ENCODE data around the gene SMG7. TPM values are rescaled to one million over a fixed set of nuclear protein-coding genes. Genes with fewer than 3 reads are reported as not detected.

The SMG7 gene
- total and polyA plus RNA-seq, 10 of the 15 experiments (the other 5 are each of a cell fraction or from before 2014, with no cell fraction given) = 9.5 to 65.4 (median 42.7) TPM

DNA sequence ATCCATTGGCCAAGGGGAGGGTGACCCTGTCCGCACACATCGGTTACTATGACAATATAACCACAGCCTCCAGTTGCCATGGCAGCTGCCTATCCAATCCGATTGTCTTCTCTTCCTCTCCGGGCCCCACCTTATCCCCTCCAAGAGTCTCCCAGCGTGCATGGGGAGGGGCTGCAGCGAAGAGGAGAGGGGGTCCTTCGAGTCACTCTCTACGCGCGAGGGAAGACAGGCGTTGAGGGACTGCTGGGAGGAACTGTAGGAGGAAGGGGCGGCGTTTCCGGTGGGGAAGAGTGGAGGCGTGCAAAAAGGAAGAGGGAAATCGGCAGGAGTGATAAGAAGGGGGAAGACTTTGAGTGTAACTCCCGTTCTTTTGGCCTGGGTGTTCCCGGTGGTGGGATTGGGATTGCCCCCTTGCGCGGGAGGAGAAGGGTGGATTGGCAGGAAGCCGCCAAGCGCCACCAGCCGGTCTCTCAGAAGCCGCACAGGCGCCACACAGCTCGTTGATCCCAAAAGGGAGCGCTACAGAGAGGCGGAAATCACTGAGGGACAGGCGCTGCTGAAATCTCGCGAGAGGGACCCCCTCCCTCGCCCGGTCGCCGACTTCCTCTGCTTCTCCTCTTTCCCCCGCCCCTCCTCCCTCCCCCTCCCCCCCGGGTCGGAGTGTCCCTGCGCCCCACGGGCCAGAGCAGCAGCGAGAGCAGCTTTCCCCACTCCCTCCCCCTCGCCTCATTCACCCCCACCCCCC lies 384 bp upstream of the SMG7 start (continued):
- TF ChIP-seq E2F8 (IDR thresholded peaks at IDR 0.05; ENCODE audit: low read depth, partially characterized antibody) = peak; percentile 98
- peak; percentile 85 for TF ChIP-seq ATF7 (IDR thresholded peaks at IDR 0.05; ENCODE audit: low read depth)
- peak; percentile 71 for TF ChIP-seq SIX5 (IDR thresholded peaks at IDR 0.05; ENCODE audit: low read depth, low read length, severe bottlenecking)
- TF ChIP-seq SREBF2 (IDR thresholded peaks at IDR 0.05; ENCODE audit: low read length) = 0 out of 2 replicates have a peak, but pooled peaks have one; percentile 53
- peak; percentile 93; the same call in 1 of the 2 replicates for TF ChIP-seq STAT1 (conservative IDR thresholded peaks at IDR 0.05)
- no peak; the same call in 1 of the 2 replicates for TF ChIP-seq POLR2AphosphoS5 (IDR thresholded peaks at IDR 0.05; ENCODE audit: low read length)
- TF ChIP-seq SPI1 (IDR thresholded peaks at IDR 0.05; ENCODE audit: borderline replicate concordance, insufficient read depth, low read depth, low read length) = no peak; the same call in 1 of the 2 replicates
- TF ChIP-seq RAD51 (IDR thresholded peaks at IDR 0.05) = no peak
- TF ChIP-seq RCOR1 (conservative IDR thresholded peaks at IDR 0.05; ENCODE audit: low read depth, low read length) = peak; percentile 92
- TF ChIP-seq KDM1A (IDR thresholded peaks at IDR 0.05; ENCODE audit: borderline replicate concordance) = no peak
- no peak for TF ChIP-seq HDGF (IDR thresholded peaks at IDR 0.05)
- peak; percentile 83 for TF ChIP-seq CREB1 (IDR thresholded peaks at IDR 0.05; ENCODE audit: low read depth)
- no peak; the same call in 1 of the 2 replicates for TF ChIP-seq FOXK2 (IDR thresholded peaks at IDR 0.05)
- peak; percentile 61 for TF ChIP-seq TCF7 (IDR thresholded peaks at IDR 0.05; ENCODE audit: borderline replicate concordance)
- no peak for TF ChIP-seq NRF1 (conservative IDR thresholded peaks at IDR 0.05; ENCODE audit: low read depth, low read length)
- peak; percentile 70 for TF ChIP-seq ELK1 (IDR thresholded peaks at IDR 0.05; ENCODE audit: low read depth, low read length)
- TF ChIP-seq, protein P1, sequence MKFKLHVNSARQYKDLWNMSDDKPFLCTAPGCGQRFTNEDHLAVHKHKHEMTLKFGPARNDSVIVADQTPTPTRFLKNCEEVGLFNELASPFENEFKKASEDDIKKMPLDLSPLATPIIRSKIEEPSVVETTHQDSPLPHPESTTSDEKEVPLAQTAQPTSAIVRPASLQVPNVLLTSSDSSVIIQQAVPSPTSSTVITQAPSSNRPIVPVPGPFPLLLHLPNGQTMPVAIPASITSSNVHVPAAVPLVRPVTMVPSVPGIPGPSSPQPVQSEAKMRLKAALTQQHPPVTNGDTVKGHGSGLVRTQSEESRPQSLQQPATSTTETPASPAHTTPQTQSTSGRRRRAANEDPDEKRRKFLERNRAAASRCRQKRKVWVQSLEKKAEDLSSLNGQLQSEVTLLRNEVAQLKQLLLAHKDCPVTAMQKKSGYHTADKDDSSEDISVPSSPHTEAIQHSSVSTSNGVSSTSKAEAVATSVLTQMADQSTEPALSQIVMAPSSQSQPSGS (IDR thresholded peaks at IDR 0.05; ENCODE audit: low read length) = no peak; the same call in 1 of the 2 replicates
- no peak for TF ChIP-seq RAD21 (IDR thresholded peaks at IDR 0.05; ENCODE audit: insufficient read depth, low read depth, low read length)
- no peak for TF ChIP-seq ASH2L (IDR thresholded peaks at IDR 0.05; ENCODE audit: borderline replicate concordance, low read depth)
- 0 out of 2 replicates have a peak, but pooled peaks have one; percentile 13 for TF ChIP-seq TCF3 (IDR thresholded peaks at IDR 0.05; ENCODE audit: borderline replicate concordance, insufficient read depth, low read depth, low read length)
- TF ChIP-seq, protein P2, sequence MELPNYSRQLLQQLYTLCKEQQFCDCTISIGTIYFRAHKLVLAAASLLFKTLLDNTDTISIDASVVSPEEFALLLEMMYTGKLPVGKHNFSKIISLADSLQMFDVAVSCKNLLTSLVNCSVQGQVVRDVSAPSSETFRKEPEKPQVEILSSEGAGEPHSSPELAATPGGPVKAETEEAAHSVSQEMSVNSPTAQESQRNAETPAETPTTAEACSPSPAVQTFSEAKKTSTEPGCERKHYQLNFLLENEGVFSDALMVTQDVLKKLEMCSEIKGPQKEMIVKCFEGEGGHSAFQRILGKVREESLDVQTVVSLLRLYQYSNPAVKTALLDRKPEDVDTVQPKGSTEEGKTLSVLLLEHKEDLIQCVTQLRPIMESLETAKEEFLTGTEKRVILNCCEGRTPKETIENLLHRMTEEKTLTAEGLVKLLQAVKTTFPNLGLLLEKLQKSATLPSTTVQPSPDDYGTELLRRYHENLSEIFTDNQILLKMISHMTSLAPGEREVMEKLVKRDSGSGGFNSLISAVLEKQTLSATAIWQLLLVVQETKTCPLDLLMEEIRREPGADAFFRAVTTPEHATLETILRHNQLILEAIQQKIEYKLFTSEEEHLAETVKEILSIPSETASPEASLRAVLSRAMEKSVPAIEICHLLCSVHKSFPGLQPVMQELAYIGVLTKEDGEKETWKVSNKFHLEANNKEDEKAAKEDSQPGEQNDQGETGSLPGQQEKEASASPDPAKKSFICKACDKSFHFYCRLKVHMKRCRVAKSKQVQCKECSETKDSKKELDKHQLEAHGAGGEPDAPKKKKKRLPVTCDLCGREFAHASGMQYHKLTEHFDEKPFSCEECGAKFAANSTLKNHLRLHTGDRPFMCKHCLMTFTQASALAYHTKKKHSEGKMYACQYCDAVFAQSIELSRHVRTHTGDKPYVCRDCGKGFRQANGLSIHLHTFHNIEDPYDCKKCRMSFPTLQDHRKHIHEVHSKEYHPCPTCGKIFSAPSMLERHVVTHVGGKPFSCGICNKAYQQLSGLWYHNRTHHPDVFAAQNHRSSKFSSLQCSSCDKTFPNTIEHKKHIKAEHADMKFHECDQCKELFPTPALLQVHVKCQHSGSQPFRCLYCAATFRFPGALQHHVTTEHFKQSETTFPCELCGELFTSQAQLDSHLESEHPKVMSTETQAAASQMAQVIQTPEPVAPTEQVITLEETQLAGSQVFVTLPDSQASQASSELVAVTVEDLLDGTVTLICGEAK (IDR thresholded peaks at IDR 0.05; ENCODE audit: borderline replicate concordance) = peak; percentile 100

All from GM12878 (cell line).